ENCODE results near the gene MMP24OS. TPM values are rescaled to one million over a fixed set of nuclear protein-coding genes. Genes with fewer than 3 reads are reported as not detected.
A peak's percentile ranks its signal among the peaks of the same experiment; 100 is the strongest.

Gene MMP24OS
- total RNA-seq, 1 donor from 2014 or later = 94.6 TPM

GRCh38 chr20:35311822-35312221 lies 33.9 kb upstream of the MMP24OS start:
- DNase-seq (ENCODE audit: low spot score) = no peak
- Mint-ChIP-seq H3K9me3 (ENCODE audit: low read depth) (no peaks in the 10 kb centered on the region), H3K4me3 (ENCODE audit: unreplicated experiment) (no peak overlapping the region), H3K4me1 (ENCODE audit: low read depth) (peaks cover 71% of the 10 kb centered on the region), H3K36me3 (ENCODE audit: low read depth) (peaks cover 1% of the 10 kb centered on the region), H3K27me3 (ENCODE audit: low read depth) (no peaks in the 10 kb centered on the region), H3K27ac (ENCODE audit: unreplicated experiment) (peak overlapping the region; percentile 77)
- TF ChIP-seq CTCF (IDR thresholded peaks at IDR 0.05) = no peak

- Mint-ChIP-seq H3K4me1 (ENCODE audit: low read depth) (peaks cover 75% of the 10 kb centered on the region), H3K4me3 (ENCODE audit: unreplicated experiment) (no peak overlapping the region), H3K27me3 (ENCODE audit: low read depth) (no peaks in the 10 kb centered on the region), H3K9me3 (ENCODE audit: low read depth) (no peaks in the 10 kb centered on the region), H3K36me3 (ENCODE audit: low read depth) (peaks cover 1% of the 10 kb centered on the region), H3K27ac (ENCODE audit: unreplicated experiment) (peak overlapping the region; percentile 77)
- no peak for TF ChIP-seq CTCF (IDR thresholded peaks at IDR 0.05)
- DNase-seq (ENCODE audit: low spot score) = no peak
These were observed 33.5 kb upstream of the MMP24OS start for GRCh38 chr20:35311409-35311808.

- no peak overlapping the region for H3K4me3 Mint-ChIP-seq (ENCODE audit: unreplicated experiment)
- H3K9me3 Mint-ChIP-seq (ENCODE audit: low read depth) = no peaks in the 10 kb centered on the region
- no peak for TF ChIP-seq CTCF (IDR thresholded peaks at IDR 0.05)
- H3K4me1 Mint-ChIP-seq (ENCODE audit: low read depth) = peaks cover 89% of the 10 kb centered on the region
- H3K27me3 Mint-ChIP-seq (ENCODE audit: low read depth) = no peaks in the 10 kb centered on the region
- H3K36me3 Mint-ChIP-seq (ENCODE audit: low read depth) = no peaks in the 10 kb centered on the region
- peak overlapping the region; percentile 99 for H3K27ac Mint-ChIP-seq (ENCODE audit: unreplicated experiment)
- no peak for DNase-seq (ENCODE audit: low spot score)
These were observed 30.0 kb upstream of the MMP24OS start for GRCh38 chr20:35307666-35308653.

GRCh38 chr20:35306931-35307517 lies 29.1 kb upstream of the MMP24OS start:
- H3K27ac Mint-ChIP-seq (ENCODE audit: unreplicated experiment) = peak overlapping the region; percentile 99
- H3K27me3 Mint-ChIP-seq (ENCODE audit: low read depth) = no peaks in the 10 kb centered on the region
- H3K36me3 Mint-ChIP-seq (ENCODE audit: low read depth) = no peaks in the 10 kb centered on the region
- H3K4me1 Mint-ChIP-seq (ENCODE audit: low read depth) = peaks cover 90% of the 10 kb centered on the region
- DNase-seq (ENCODE audit: low spot score) = no peak
- H3K4me3 Mint-ChIP-seq (ENCODE audit: unreplicated experiment) = no peak overlapping the region
- H3K9me3 Mint-ChIP-seq (ENCODE audit: low read depth) = no peaks in the 10 kb centered on the region
- peak; percentile 83 for TF ChIP-seq CTCF (IDR thresholded peaks at IDR 0.05)

GRCh38 chr20:35305682-35306556 lies 28.0 kb upstream of the MMP24OS start:
- Mint-ChIP-seq H3K27me3 (ENCODE audit: low read depth) (no peaks in the 10 kb centered on the region), H3K27ac (ENCODE audit: unreplicated experiment) (peak overlapping the region; percentile 99), H3K36me3 (ENCODE audit: low read depth) (no peaks in the 10 kb centered on the region), H3K4me3 (ENCODE audit: unreplicated experiment) (peak overlapping the region; percentile 51), H3K4me1 (ENCODE audit: low read depth) (peaks cover 89% of the 10 kb centered on the region), H3K9me3 (ENCODE audit: low read depth) (no peaks in the 10 kb centered on the region)
- no peak for TF ChIP-seq CTCF (IDR thresholded peaks at IDR 0.05)
- no peak for DNase-seq (ENCODE audit: low spot score)
